Measurements from ENCODE around the gene PERM1. TPM values are rescaled to one million over a fixed set of nuclear protein-coding genes. Genes with fewer than 3 reads are reported as not detected.
"Not testable (repeated sequence)": the region's sequence is repeated elsewhere in the genome, so short reads cannot be mapped to it uniquely, and the experiment has no call there.

The PERM1 gene
- total RNA-seq, 4 donors from 2014 or later = 0.35 TPM; not detected in 3

DNA sequence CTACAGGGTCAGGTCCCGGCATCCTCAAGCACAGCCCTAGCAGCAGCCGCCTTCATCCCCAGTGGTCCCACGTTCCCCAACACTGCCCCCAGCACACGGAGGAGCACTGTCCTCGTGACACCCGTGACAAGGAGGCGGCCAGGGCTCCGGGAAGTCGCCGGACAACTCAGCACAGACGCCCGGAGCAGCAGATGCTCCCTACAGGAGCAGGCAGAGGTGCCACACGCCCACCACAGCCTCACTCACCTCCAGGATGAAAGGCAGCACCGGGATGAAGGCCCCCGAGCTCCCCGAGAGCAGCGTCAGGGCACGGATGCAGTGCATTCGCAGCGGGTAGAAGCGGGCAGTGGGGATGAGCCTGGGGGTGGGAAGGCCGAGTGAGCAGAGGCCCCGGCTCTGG, 31.0 kb downstream of the PERM1 start:
- Histone ChIP-seq H3K27me3 (no peaks in the 10 kb centered on the region), H3K27ac (no peak overlapping the region), H3K4me1 (no peaks in the 10 kb centered on the region), H3K9me3 (no peaks in the 10 kb centered on the region), H3K4me3 (no peak overlapping the region), H3K36me3 (peaks cover 0 to 96% (median 0%) of the 10 kb centered on the region in 3 donors)
- DNase-seq = no peak
- TF ChIP-seq POLR2A (IDR thresholded peaks at IDR 0.05) = no peak
- TF ChIP-seq, protein P1, sequence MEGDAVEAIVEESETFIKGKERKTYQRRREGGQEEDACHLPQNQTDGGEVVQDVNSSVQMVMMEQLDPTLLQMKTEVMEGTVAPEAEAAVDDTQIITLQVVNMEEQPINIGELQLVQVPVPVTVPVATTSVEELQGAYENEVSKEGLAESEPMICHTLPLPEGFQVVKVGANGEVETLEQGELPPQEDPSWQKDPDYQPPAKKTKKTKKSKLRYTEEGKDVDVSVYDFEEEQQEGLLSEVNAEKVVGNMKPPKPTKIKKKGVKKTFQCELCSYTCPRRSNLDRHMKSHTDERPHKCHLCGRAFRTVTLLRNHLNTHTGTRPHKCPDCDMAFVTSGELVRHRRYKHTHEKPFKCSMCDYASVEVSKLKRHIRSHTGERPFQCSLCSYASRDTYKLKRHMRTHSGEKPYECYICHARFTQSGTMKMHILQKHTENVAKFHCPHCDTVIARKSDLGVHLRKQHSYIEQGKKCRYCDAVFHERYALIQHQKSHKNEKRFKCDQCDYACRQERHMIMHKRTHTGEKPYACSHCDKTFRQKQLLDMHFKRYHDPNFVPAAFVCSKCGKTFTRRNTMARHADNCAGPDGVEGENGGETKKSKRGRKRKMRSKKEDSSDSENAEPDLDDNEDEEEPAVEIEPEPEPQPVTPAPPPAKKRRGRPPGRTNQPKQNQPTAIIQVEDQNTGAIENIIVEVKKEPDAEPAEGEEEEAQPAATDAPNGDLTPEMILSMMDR (IDR thresholded peaks at IDR 0.05) = no peak

DNA sequence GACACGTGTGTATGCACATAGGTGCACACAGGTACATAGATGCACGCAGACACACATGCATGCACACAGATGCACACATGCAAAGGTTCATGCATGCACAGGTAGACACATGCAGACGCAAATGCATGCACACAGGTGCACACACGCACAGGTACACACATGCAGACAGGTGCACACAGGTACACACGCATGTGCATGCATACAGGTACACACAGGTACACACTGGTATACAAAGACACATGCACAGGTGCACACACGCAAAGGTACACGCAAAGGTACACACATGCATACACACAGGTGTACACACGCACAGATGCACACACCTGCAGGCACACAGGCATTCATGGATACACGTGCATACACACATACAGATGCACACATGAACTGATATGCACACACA, 31.6 kb downstream of the PERM1 start:
- H3K4me1 ChIP-seq = no peaks in the 10 kb centered on the region
- DNase-seq = no peak
- H3K27me3 ChIP-seq = no peaks in the 10 kb centered on the region
- TF ChIP-seq, protein P1 (IDR thresholded peaks at IDR 0.05) = no peak
- TF ChIP-seq POLR2A (IDR thresholded peaks at IDR 0.05) = no peak
- no peak overlapping the region for H3K27ac ChIP-seq
- no peak overlapping the region for H3K4me3 ChIP-seq
- no peaks in the 10 kb centered on the region for H3K9me3 ChIP-seq
- peaks cover 0 to 96% (median 0%) of the 10 kb centered on the region in 3 donors for H3K36me3 ChIP-seq

DNA sequence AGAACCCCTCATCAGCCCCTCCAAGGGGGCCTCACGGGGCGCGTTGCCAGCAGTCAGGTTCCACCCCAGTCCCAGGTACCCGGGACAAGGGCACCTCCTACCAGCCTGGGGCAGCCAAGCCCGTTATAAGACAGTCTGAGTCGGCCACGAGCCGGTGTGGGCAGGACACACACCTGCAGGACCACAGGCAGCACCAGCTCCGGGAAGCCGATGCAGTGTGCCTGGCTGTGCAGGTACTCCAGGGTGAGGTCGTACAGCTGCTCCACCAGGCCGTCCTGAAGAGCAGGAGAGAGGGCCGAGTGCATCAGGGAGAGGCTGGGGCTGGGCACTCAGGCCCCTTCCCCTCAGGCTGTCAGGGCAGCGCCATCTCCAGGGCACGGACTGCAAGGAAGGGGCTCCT, 33.9 kb downstream of the PERM1 start:
- Histone ChIP-seq H3K36me3 (peaks cover 0 to 78% (median 0%) of the 10 kb centered on the region in 3 donors), H3K27me3 (peaks cover 0 to 3% of the 10 kb centered on the region in 2 donors), H3K4me3 (no peak overlapping the region), H3K9me3 (no peaks in the 10 kb centered on the region), H3K4me1 (peaks cover 0 to 8% (median 0%) of the 10 kb centered on the region in 4 donors), H3K27ac (no peak overlapping the region)
- TF ChIP-seq POLR2A (IDR thresholded peaks at IDR 0.05) = no peak
- TF ChIP-seq, protein P1 (IDR thresholded peaks at IDR 0.05) = no peak
- no peak for DNase-seq

DNA sequence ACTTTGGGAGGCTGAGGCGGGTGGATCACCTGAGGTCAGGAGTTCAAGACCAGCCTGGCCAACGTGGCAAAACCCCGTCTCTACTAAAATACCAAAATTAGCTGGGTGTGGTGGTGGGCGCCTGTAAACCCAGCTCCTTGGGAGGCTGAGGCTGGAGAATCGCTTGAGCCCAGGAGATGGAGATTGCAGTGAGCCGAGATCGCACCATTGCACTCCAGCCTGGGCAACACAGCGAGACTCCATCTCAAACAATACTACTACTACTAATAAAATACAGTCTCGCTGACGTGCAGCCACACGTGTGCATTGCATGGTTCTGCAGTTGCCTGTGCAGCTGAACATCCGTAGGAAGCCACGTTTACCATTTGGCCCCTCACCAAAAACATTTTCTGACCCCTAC, 35.1 kb downstream of the PERM1 start:
- H3K4me3 ChIP-seq, H3K27ac ChIP-seq, H3K9me3 ChIP-seq, DNase-seq: not testable (repeated sequence)
- H3K27me3 ChIP-seq = peaks cover 0 to 14% of the 10 kb centered on the region in 2 donors
- H3K4me1 ChIP-seq = peaks cover 5 to 19% (median 9%) of the 10 kb centered on the region in 4 donors
- peaks cover 0 to 66% (median 0%) of the 10 kb centered on the region in 3 donors for H3K36me3 ChIP-seq

DNA sequence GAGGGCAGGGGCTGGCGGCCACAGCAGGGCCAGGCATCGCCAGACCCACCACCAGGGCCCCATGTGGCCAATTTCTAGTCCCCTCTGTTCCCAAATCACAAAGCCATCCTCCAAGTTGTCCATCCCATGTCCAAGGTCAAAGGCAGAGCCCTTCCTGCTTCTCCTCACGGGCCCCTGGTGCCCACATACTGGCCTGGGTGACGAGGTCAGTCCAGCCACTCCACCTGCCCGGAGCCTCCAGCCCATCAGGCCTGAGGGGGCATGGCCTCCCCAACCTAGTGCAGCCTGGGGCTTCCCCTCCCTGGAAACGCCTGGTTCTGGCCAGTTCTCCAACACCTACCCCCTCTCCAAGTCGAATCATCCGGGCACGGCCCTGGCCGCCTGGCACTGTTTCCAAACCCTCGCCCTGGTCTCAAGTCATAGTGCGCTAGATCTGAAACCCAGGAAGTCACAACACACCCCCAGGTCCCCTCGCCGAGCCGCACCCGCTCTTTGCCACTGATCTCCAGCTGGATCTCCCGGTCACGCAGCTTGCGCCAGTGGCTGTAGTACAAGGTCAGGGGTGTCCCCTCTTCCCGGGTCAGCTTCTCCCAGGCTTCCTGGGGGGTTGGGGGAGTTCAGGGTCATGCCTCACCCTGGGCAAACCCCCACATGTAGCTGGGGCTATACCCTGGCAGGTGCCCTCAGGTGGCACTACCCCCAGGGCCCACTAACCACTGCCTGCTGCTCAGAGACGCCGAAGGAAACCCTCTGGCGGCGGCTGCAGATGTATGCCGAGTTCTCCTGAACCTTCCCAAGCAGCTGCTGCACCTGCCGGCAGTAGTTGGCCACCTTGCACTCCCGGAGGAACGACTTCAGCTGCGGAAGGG, 36.0 kb downstream of the PERM1 start:
- H3K27me3 ChIP-seq = peaks cover 0 to 23% of the 10 kb centered on the region in 2 donors
- no peak overlapping the region for H3K27ac ChIP-seq
- no peak for TF ChIP-seq POLR2A (IDR thresholded peaks at IDR 0.05)
- TF ChIP-seq, protein P1 (IDR thresholded peaks at IDR 0.05) = no peak
- H3K4me1 ChIP-seq = peaks cover 5 to 28% (median 17%) of the 10 kb centered on the region in 4 donors
- no peaks in the 10 kb centered on the region for H3K9me3 ChIP-seq
- H3K4me3 ChIP-seq = no peak overlapping the region
- peaks cover 0 to 60% (median 0%) of the 10 kb centered on the region in 3 donors for H3K36me3 ChIP-seq
- no peak for DNase-seq

Measured in Peyer's patch (tissue), 4 donors.